ENCODE measurements around the gene IPO11. TPM values are rescaled to one million over a fixed set of nuclear protein-coding genes. Genes with fewer than 3 reads are reported as not detected.

Gene IPO11
- 10 to 100 TPM; 34.8 to 38.9 TPM for total RNA-seq

- ChIA-PET POLR2A (interaction anchor here (0.8 to 3.4 kb wide), 5 partner anchors 10 to 127 kb away, joined by 3 to 44 read pairs (median 4); partner anchors contain the start of genes DIMT1 and KIF2A), CTCF (interaction anchor here (0.9 to 4.2 kb wide), 6 partner anchors 9 to 189 kb away, joined by 3 to 15 read pairs (median 4); partner anchors contain the start of gene DIMT1)
- Mint-ChIP-seq H3K4me1 (ENCODE audit: low read depth) (peaks cover 28% of the 10 kb centered on the region), H3K9me3 (ENCODE audit: insufficient read depth) (no peaks in the 10 kb centered on the region), H3K27ac (peak within 1 kb of the TSS; percentile 92), H3K27me3 (ENCODE audit: low read depth) (no peaks in the 10 kb centered on the region), H3K4me3 (peak within 1 kb of the TSS; percentile 85), H3K36me3 (ENCODE audit: low read depth) (no peaks in the 10 kb centered on the region)
- DNase-seq (peak; percentile 99), ATAC-seq (peak; percentile 94)
Observed at GRCh38 chr5:62412549-62413329, at the start of gene IPO11. Gene IPO11, plus strand, starts transcription at chr5:62412763. Its CDS starts 24,517 bp downstream, at chr5:62437280.

GRCh38 chr5:62369039-62369438 is 43.5 kb upstream of the IPO11 start:
- Mint-ChIP-seq H3K4me3 (no peak overlapping the region), H3K9me3 (ENCODE audit: insufficient read depth) (no peaks in the 10 kb centered on the region), H3K4me1 (ENCODE audit: low read depth) (peaks cover 6% of the 10 kb centered on the region), H3K27me3 (ENCODE audit: low read depth) (no peaks in the 10 kb centered on the region), H3K27ac (no peak overlapping the region), H3K36me3 (ENCODE audit: low read depth) (peaks cover 52% of the 10 kb centered on the region)
- ChIA-PET POLR2A (no interaction called here), CTCF (no interaction called here)
- DNase-seq: no peak
- no peak for ATAC-seq

DNA sequence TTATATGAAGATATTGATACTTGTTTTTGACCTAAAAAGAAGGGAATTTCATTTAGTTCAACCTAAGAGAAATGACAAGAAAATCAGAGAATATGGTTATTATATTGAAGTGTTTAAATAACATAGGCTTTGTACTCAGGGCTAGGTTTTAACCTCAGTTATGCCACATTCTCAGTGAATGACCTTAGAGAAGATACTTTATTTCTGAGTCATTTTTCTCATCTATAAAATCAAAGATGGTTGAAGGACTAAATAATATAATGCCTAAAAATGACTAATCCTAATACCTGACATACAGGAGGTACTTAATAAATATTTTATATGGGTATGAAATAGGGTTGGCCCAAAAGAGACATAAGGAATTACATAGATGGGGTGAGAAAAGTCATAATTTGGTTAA is 41.2 kb upstream of the IPO11 start:
- ATAC-seq (no peak), DNase-seq (no peak)
- no peaks in the 10 kb centered on the region for H3K9me3 Mint-ChIP-seq (ENCODE audit: insufficient read depth)
- ChIA-PET CTCF (no interaction called here), POLR2A (no interaction called here)
- peaks cover 46% of the 10 kb centered on the region for H3K36me3 Mint-ChIP-seq (ENCODE audit: low read depth)
- H3K4me1 Mint-ChIP-seq (ENCODE audit: low read depth): peaks cover 5% of the 10 kb centered on the region
- H3K27me3 Mint-ChIP-seq (ENCODE audit: low read depth): no peaks in the 10 kb centered on the region
- H3K27ac Mint-ChIP-seq: no peak overlapping the region
- H3K4me3 Mint-ChIP-seq: no peak overlapping the region

DNA sequence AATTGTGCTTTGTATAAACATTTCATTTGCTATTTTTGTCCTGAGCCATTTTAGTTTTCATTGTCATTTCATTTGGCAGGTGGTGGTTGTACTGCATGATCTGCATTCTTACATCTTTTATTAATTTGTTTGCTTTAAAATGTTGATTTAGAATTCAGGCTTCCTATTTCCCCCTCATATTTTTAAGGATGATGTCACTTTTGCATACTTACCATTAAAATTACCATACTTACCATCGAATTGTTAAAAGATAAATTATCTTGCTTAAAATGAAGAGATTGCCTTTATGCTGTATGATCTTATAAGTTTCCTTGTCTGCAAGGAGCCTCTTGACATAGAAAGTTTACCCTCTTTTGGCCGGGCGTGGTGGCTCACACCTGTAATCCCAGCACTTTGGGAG is 40.0 kb upstream of the IPO11 start:
- no peaks in the 10 kb centered on the region for H3K9me3 Mint-ChIP-seq (ENCODE audit: insufficient read depth)
- no peak overlapping the region for H3K4me3 Mint-ChIP-seq
- ATAC-seq (no peak), DNase-seq (no peak)
- H3K4me1 Mint-ChIP-seq (ENCODE audit: low read depth): no peaks in the 10 kb centered on the region
- no peak overlapping the region for H3K27ac Mint-ChIP-seq
- no peaks in the 10 kb centered on the region for H3K27me3 Mint-ChIP-seq (ENCODE audit: low read depth)
- CTCF ChIA-PET: no interaction called here
- POLR2A ChIA-PET: interaction anchor here (1.0 kb wide), 1 partner anchor 26 kb away, joined by 3 read pairs; no protein-coding TSS in a partner anchor
- H3K36me3 Mint-ChIP-seq (ENCODE audit: low read depth): peaks cover 48% of the 10 kb centered on the region

DNA sequence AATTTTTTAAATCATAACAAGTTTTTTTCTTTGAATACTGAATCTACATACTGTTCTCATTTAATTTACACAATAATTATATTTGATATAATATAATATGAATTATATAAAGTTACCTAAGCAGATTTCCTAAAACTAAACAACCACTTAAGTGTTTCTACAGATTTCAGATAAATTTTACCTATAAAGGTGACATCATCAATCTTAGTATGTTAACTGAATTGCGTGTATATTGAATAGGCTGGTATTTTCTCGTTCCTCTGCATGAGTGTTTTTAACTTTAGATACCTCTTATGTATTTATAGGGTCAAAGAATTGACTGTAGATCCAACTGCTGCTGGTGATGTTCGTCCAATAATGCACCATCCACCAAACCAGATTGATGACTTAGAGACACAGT is 39.2 kb upstream of the IPO11 start:
- POLR2A ChIA-PET: interaction anchor here (1.0 kb wide), 1 partner anchor 27 kb away, joined by 3 read pairs; no protein-coding TSS in a partner anchor

GRCh38 chr5:62374090-62374489 is 38.5 kb upstream of the IPO11 start:
- Mint-ChIP-seq H3K36me3 (ENCODE audit: low read depth) (peaks cover 57% of the 10 kb centered on the region), H3K4me3 (no peak overlapping the region), H3K4me1 (ENCODE audit: low read depth) (no peaks in the 10 kb centered on the region), H3K27me3 (ENCODE audit: low read depth) (no peaks in the 10 kb centered on the region), H3K9me3 (ENCODE audit: insufficient read depth) (no peaks in the 10 kb centered on the region), H3K27ac (no peak overlapping the region)
- DNase-seq (no peak), ATAC-seq (no peak)
- ChIA-PET POLR2A (interaction anchor here (0.7 kb wide), 1 partner anchor 29 kb away, joined by 3 read pairs; no protein-coding TSS in a partner anchor), CTCF (interaction anchor here (1.2 kb wide), 1 partner anchor 11 kb away, joined by 3 read pairs; no protein-coding TSS in a partner anchor)

More for the DNA sequence above, 39.2 kb upstream of the IPO11 start:
- CTCF ChIA-PET: no interaction called here
- no peak for DNase-seq
- H3K9me3 Mint-ChIP-seq (ENCODE audit: insufficient read depth): no peaks in the 10 kb centered on the region
- H3K4me1 Mint-ChIP-seq (ENCODE audit: low read depth): no peaks in the 10 kb centered on the region
- ATAC-seq: no peak
- no peaks in the 10 kb centered on the region for H3K27me3 Mint-ChIP-seq (ENCODE audit: low read depth)
- H3K36me3 Mint-ChIP-seq (ENCODE audit: low read depth): peaks cover 56% of the 10 kb centered on the region
- H3K27ac Mint-ChIP-seq: no peak overlapping the region
- H3K4me3 Mint-ChIP-seq: no peak overlapping the region

- peaks cover 64% of the 10 kb centered on the region for H3K36me3 Mint-ChIP-seq (ENCODE audit: low read depth)
- H3K27ac Mint-ChIP-seq: no peak overlapping the region
Observed at GRCh38 chr5:62375627-62376026, 36.9 kb upstream of the IPO11 start.

DNA sequence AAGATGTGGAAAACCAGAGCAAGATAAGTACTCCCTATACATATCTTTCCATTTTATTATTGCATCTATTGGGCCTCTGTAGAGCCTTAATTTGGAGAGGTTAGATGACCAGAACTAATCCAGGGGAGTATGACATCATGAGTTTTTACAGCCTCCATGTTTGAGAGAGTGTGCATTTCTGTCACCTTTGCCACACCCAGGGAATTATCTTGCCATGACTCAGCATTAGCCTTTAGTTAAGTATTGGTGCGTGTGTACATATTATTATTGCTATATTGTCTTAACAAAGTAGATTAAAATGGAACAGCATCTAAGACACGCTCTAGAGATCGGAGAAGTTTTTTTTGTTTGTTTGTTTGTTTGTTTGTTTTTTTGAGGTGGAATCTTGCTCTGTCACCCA is 36.5 kb upstream of the IPO11 start:
- Mint-ChIP-seq H3K4me3 (no peak overlapping the region), H3K4me1 (ENCODE audit: low read depth) (no peaks in the 10 kb centered on the region), H3K27ac (peak overlapping the region; percentile 18), H3K9me3 (ENCODE audit: insufficient read depth) (no peaks in the 10 kb centered on the region), H3K27me3 (ENCODE audit: low read depth) (no peaks in the 10 kb centered on the region), H3K36me3 (ENCODE audit: low read depth) (peaks cover 65% of the 10 kb centered on the region)
- CTCF ChIA-PET: interaction anchor here (0.6 kb wide), 1 partner anchor 12 kb away, joined by 3 read pairs; no protein-coding TSS in a partner anchor
- POLR2A ChIA-PET: no interaction called here
- ATAC-seq (no peak), DNase-seq (no peak)

More at GRCh38 chr5:62375627-62376026, 36.9 kb upstream of the IPO11 start:
- Mint-ChIP-seq H3K4me3 (no peak overlapping the region), H3K9me3 (ENCODE audit: insufficient read depth) (no peaks in the 10 kb centered on the region), H3K4me1 (ENCODE audit: low read depth) (no peaks in the 10 kb centered on the region), H3K27me3 (ENCODE audit: low read depth) (no peaks in the 10 kb centered on the region)
- ATAC-seq (no peak), DNase-seq (no peak)
- CTCF ChIA-PET: no interaction called here
- POLR2A ChIA-PET: no interaction called here

DNA sequence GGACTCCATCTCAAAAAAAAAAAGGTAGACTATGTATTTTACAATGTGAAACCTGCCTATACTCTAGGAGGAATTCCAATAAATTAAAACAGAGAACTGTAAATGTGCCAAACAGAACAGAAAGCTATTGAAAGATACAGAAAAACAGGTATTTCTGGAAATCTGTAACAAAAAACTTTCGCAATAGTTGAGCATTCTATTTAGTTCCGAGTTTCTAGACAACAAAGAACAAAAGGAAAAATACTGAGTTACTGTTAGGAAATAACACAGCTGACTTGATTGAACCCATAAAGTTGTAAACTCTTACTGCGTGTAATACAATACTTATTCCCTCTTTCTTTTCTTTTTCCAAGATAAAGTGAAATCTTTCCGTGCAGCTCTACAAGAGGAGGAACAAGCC is 27.4 kb upstream of the IPO11 start:
- Mint-ChIP-seq H3K27ac (no peak overlapping the region), H3K4me1 (ENCODE audit: low read depth) (peaks cover 5% of the 10 kb centered on the region), H3K27me3 (ENCODE audit: low read depth) (no peaks in the 10 kb centered on the region), H3K4me3 (no peak overlapping the region), H3K36me3 (ENCODE audit: low read depth) (peaks cover 63% of the 10 kb centered on the region), H3K9me3 (ENCODE audit: insufficient read depth) (no peaks in the 10 kb centered on the region)
- ChIA-PET CTCF (interaction anchor here (0.9 to 2.1 kb wide), 7 partner anchors 11 to 162 kb away, joined by 3 to 8 read pairs (median 4); no protein-coding TSS in a partner anchor), POLR2A (no interaction called here)
- DNase-seq: no peak
- no peak for ATAC-seq

- ChIA-PET POLR2A (no interaction called here), CTCF (interaction anchor here (1.1 to 2.1 kb wide), 4 partner anchors 16 to 161 kb away, joined by 3 to 8 read pairs (median 4); partner anchors contain the start of gene IPO11)
- Mint-ChIP-seq H3K4me3 (no peak overlapping the region), H3K27me3 (ENCODE audit: low read depth) (no peaks in the 10 kb centered on the region), H3K9me3 (ENCODE audit: insufficient read depth) (no peaks in the 10 kb centered on the region), H3K4me1 (ENCODE audit: low read depth) (peaks cover 5% of the 10 kb centered on the region), H3K36me3 (ENCODE audit: low read depth) (peaks cover 62% of the 10 kb centered on the region), H3K27ac (no peak overlapping the region)
- ATAC-seq: no peak
- DNase-seq: no peak
Observed at GRCh38 chr5:62385816-62386400, 26.7 kb upstream of the IPO11 start.

- Mint-ChIP-seq H3K4me1 (ENCODE audit: low read depth) (peaks cover 9% of the 10 kb centered on the region), H3K9me3 (ENCODE audit: insufficient read depth) (no peaks in the 10 kb centered on the region)
- POLR2A ChIA-PET: interaction anchor here (1.4 kb wide), 1 partner anchor 9 kb away, joined by 4 read pairs; no protein-coding TSS in a partner anchor
Observed at GRCh38 chr5:62386824-62387223, 25.7 kb upstream of the IPO11 start.

More at GRCh38 chr5:62386824-62387223, 25.7 kb upstream of the IPO11 start:
- H3K4me3 Mint-ChIP-seq: no peak overlapping the region
- DNase-seq: no peak
- no peak for ATAC-seq
- H3K27ac Mint-ChIP-seq: no peak overlapping the region
- CTCF ChIA-PET: interaction anchor here (0.7 to 2.2 kb wide), 5 partner anchors 8 to 163 kb away, joined by 3 to 11 read pairs (median 4); partner anchors contain the start of gene IPO11
- peaks cover 62% of the 10 kb centered on the region for H3K36me3 Mint-ChIP-seq (ENCODE audit: low read depth)
- H3K27me3 Mint-ChIP-seq (ENCODE audit: low read depth): no peaks in the 10 kb centered on the region
